Astrocyte of the spinal cord (primary cell): Measurements from ENCODE around the gene DNLZ.
"Not testable (repeated sequence)": the region's sequence is repeated elsewhere in the genome, so short reads cannot be mapped to it uniquely, and the experiment has no call there.

Experiments
- DNase-seq: peaks from one replicate; pipeline ENCODE4 v3.0.0; 2011; ENCODE audit warnings: low read depth, low spot score
- H3K4me3 ChIP-seq: 2 replicates; pipeline ENCODE4 v1.5.1; 2011; ENCODE audit warnings: low read depth, mild to moderate bottlenecking, low read length, moderate library complexity
- in situ Hi-C: cut with HindIII; loops from 2 replicates; pipeline ENCODE4 v1.10.0; 2017; ENCODE audit warnings: low sequenced_read_pairs
- TF ChIP-seq, protein P1 (sequence below): IDR thresholded peaks from 2 replicates; pipeline ENCODE4 v1.5.1; 2012; ENCODE audit warnings: low read depth, mild to moderate bottlenecking, low read length, inconsistent platforms

DNLZ gene

DNA sequence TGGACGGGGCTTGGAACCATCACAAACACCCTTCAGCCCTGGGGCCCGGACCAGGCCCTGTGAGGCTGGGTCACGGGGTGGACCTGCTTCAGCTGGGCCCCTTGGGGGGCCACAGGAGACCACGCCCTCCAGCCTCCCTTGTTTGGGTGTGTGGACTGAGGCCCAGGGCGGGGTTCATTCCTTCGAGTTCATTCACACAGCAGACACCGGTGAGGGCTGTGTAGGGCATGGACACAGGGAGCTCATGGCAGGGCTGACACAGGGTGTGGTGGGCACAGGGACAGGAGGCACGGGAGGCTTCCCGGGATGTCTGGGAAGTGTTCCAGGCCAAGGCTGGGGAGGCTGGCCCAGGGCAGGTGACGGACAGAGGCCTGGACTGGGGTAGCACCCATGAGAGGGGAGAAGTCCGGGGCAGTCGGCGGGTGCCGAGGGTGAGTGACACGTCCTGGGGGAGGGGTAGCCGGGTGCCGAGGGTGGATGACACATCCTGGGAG is 8.9 kb downstream of the DNLZ start:
- DNase-seq = no peak
- TF ChIP-seq, protein P1, sequence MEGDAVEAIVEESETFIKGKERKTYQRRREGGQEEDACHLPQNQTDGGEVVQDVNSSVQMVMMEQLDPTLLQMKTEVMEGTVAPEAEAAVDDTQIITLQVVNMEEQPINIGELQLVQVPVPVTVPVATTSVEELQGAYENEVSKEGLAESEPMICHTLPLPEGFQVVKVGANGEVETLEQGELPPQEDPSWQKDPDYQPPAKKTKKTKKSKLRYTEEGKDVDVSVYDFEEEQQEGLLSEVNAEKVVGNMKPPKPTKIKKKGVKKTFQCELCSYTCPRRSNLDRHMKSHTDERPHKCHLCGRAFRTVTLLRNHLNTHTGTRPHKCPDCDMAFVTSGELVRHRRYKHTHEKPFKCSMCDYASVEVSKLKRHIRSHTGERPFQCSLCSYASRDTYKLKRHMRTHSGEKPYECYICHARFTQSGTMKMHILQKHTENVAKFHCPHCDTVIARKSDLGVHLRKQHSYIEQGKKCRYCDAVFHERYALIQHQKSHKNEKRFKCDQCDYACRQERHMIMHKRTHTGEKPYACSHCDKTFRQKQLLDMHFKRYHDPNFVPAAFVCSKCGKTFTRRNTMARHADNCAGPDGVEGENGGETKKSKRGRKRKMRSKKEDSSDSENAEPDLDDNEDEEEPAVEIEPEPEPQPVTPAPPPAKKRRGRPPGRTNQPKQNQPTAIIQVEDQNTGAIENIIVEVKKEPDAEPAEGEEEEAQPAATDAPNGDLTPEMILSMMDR = no peak
- in situ Hi-C loops = no loop called here
- no peak overlapping the region for H3K4me3 ChIP-seq

GRCh38 chr9:136353757-136354488 is 9.6 kb downstream of the DNLZ start:
- in situ Hi-C loops = no loop called here
- no peak overlapping the region for H3K4me3 ChIP-seq
- DNase-seq = no peak
- TF ChIP-seq, protein P1 = no peak

- TF ChIP-seq, protein P1 = no peak
- no peak for DNase-seq
- no peak overlapping the region for H3K4me3 ChIP-seq
- in situ Hi-C loops = no loop called here
These were observed 10.5 kb downstream of the DNLZ start for GRCh38 chr9:136353088-136353487.

GRCh38 chr9:136352682-136353081 is 10.9 kb downstream of the DNLZ start:
- no peak overlapping the region for H3K4me3 ChIP-seq
- TF ChIP-seq, protein P1 = no peak
- in situ Hi-C loops = no loop called here
- DNase-seq = no peak

DNA sequence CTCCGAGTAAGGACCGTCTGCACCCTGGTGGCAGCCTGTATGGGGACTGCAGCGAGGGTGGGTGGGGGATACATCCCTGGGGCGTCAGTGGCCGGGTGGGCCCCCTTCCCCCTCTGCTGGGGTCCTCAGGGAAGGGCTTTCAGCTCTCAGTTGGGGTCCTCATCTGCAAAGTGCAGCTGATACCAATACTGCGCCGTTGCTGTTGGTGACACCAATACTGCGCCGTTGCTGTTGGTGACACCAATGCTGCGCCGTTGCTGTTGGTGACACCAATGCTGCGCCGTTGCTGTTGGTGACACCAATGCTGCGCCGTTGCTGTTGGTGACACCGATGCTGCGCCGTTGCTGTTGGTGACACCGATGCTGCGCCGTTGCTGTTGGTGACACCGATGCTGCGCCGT is 11.7 kb downstream of the DNLZ start:
- in situ Hi-C loops = not testable (repeated sequence)

GRCh38 chr9:136351252-136351800 is 12.2 kb downstream of the DNLZ start:
- DNase-seq = no peak
- H3K4me3 ChIP-seq = no peak overlapping the region
- in situ Hi-C loops = no loop called here

More for the DNA sequence above, 11.7 kb downstream of the DNLZ start:
- not testable (repeated sequence) for H3K4me3 ChIP-seq, DNase-seq

GRCh38 chr9:136349546-136349945 is 14.0 kb downstream of the DNLZ start:
- in situ Hi-C loops = no loop called here
- TF ChIP-seq, protein P1 = no peak
- no peak overlapping the region for H3K4me3 ChIP-seq
- DNase-seq = no peak

More at GRCh38 chr9:136351252-136351800, 12.2 kb downstream of the DNLZ start:
- TF ChIP-seq, protein P1 = no peak
